Measurements from ENCODE around the gene PPCS.

Gene PPCS

GRCh38 chr1:42432714-42433113 lies 23.6 kb upstream of the PPCS start:
- TF ChIP-seq, protein P1, sequence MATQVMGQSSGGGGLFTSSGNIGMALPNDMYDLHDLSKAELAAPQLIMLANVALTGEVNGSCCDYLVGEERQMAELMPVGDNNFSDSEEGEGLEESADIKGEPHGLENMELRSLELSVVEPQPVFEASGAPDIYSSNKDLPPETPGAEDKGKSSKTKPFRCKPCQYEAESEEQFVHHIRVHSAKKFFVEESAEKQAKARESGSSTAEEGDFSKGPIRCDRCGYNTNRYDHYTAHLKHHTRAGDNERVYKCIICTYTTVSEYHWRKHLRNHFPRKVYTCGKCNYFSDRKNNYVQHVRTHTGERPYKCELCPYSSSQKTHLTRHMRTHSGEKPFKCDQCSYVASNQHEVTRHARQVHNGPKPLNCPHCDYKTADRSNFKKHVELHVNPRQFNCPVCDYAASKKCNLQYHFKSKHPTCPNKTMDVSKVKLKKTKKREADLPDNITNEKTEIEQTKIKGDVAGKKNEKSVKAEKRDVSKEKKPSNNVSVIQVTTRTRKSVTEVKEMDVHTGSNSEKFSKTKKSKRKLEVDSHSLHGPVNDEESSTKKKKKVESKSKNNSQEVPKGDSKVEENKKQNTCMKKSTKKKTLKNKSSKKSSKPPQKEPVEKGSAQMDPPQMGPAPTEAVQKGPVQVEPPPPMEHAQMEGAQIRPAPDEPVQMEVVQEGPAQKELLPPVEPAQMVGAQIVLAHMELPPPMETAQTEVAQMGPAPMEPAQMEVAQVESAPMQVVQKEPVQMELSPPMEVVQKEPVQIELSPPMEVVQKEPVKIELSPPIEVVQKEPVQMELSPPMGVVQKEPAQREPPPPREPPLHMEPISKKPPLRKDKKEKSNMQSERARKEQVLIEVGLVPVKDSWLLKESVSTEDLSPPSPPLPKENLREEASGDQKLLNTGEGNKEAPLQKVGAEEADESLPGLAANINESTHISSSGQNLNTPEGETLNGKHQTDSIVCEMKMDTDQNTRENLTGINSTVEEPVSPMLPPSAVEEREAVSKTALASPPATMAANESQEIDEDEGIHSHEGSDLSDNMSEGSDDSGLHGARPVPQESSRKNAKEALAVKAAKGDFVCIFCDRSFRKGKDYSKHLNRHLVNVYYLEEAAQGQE (IDR thresholded peaks at IDR 0.05; ENCODE audit: insufficient read depth in 1 of 2, low read depth in 2 of 2, low read length in 2 of 2) = no peak
- TF ChIP-seq SIN3A (IDR thresholded peaks at IDR 0.05; ENCODE audit: borderline replicate concordance, insufficient read depth, low read length) = no peak
- TF ChIP-seq FOXP2 (optimal IDR thresholded peaks at IDR 0.05; ENCODE audit: borderline replicate concordance, extremely low read depth, extremely low read length, insufficient read depth) = no peak
- no peak for TF ChIP-seq POLR2AphosphoS5 (IDR thresholded peaks at IDR 0.05; ENCODE audit: low read depth, low read length)
- TF ChIP-seq TAF1 (IDR thresholded peaks at IDR 0.05; ENCODE audit: borderline replicate concordance, insufficient read depth, low read length) = no peak

- TF ChIP-seq TAF1 (IDR thresholded peaks at IDR 0.05; ENCODE audit: borderline replicate concordance, insufficient read depth, low read length) = no peak
- TF ChIP-seq, protein P1 (IDR thresholded peaks at IDR 0.05; ENCODE audit: insufficient read depth in 1 of 2, low read depth in 2 of 2, low read length in 2 of 2) = no peak
- TF ChIP-seq FOXP2 (optimal IDR thresholded peaks at IDR 0.05; ENCODE audit: borderline replicate concordance, extremely low read depth, extremely low read length, insufficient read depth) = no peak
These were observed 23.0 kb upstream of the PPCS start for GRCh38 chr1:42433369-42433768.

GRCh38 chr1:42434340-42434739 lies 22.0 kb upstream of the PPCS start:
- TF ChIP-seq FOXP2 (optimal IDR thresholded peaks at IDR 0.05; ENCODE audit: borderline replicate concordance, extremely low read depth, extremely low read length, insufficient read depth) (no peak), SIN3A (IDR thresholded peaks at IDR 0.05; ENCODE audit: borderline replicate concordance, insufficient read depth, low read length) (no peak), TAF1 (IDR thresholded peaks at IDR 0.05; ENCODE audit: borderline replicate concordance, insufficient read depth, low read length) (no peak)

DNA sequence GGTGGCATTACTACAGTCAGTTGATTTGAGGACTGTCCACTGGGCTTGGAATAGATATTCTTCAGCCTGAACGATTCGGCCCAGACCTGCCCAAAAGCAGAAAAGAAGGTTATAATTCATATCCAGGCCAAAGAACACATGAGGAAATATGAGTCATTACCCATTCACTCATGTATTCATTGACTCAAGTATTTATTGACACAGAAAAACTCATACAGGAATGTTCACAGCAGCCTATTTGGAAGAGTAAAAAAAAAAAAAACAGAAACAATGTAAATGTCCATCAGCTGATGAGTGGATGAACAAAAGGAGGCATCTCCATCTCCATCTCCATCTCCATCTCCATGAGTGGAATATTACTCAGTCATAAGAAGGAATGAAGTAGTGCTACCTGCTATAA lies 16.4 kb upstream of the PPCS start:
- TF ChIP-seq, protein P1 (IDR thresholded peaks at IDR 0.05; ENCODE audit: insufficient read depth in 1 of 2, low read depth in 2 of 2, low read length in 2 of 2) = no peak
- TF ChIP-seq POLR2AphosphoS5 (IDR thresholded peaks at IDR 0.05; ENCODE audit: low read depth, low read length) (no peak), FOXP2 (optimal IDR thresholded peaks at IDR 0.05; ENCODE audit: borderline replicate concordance, extremely low read depth, extremely low read length, insufficient read depth) (no peak)

DNA sequence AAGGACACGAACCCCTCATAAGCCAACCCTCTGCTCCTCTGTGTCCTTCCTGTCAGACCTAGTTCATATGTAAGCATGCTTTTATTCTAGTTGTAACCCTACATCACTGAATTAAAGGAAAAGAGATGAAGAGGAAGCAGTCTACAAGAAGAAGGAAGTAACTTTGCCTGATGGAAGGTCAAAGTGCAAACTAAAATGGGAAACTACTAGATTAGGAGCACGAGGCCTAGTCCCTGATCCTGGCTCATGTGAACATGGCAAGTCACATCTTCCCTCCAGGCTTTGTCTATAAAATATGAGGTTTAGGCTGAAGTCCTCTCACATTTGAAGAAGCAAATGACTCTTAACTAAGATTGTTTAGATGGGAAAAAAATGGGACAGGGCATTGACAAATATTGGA lies 13.7 kb upstream of the PPCS start:
- TF ChIP-seq FOXP2 (optimal IDR thresholded peaks at IDR 0.05; ENCODE audit: borderline replicate concordance, extremely low read depth, extremely low read length, insufficient read depth) (no peak), SIN3A (IDR thresholded peaks at IDR 0.05; ENCODE audit: borderline replicate concordance, insufficient read depth, low read length) (no peak), TAF1 (IDR thresholded peaks at IDR 0.05; ENCODE audit: borderline replicate concordance, insufficient read depth, low read length) (no peak), POLR2AphosphoS5 (IDR thresholded peaks at IDR 0.05; ENCODE audit: low read depth, low read length) (no peak)
- TF ChIP-seq, protein P1 (IDR thresholded peaks at IDR 0.05; ENCODE audit: insufficient read depth in 1 of 2, low read depth in 2 of 2, low read length in 2 of 2) = no peak
